CD4-positive, alpha-beta T cell (primary cell): ENCODE data around the gene H1-8. TPM values are rescaled to one million over a fixed set of nuclear protein-coding genes. Genes with fewer than 3 reads are reported as not detected.
A peak's percentile ranks its signal among the peaks of the same experiment; 100 is the strongest.

ENCODE experiments used
- ATAC-seq: fragments of 200-7000 bp; cut with Tn5 transposase; one replicate; pipeline ENCODE4 v1.10.0; 2022; ENCODE audit warnings: mild to moderate bottlenecking; ENCODE audit not compliant: poor library complexity
- CTCF ChIA-PET: fragments of 350-600 bp; sonication (Branson Sonifier 250); formaldehyde crosslinking; loops from one replicate; lab custom pipeline; 2021; ENCODE audit warnings: antibody characterized with exemption, inconsistent platforms; lab: Charles Lee
- POLR2A ChIA-PET: fragments of 350-600 bp; sonication (Branson Sonifier 250); formaldehyde crosslinking; loops from one replicate; lab custom pipeline; 2021; ENCODE audit warnings: antibody characterized with exemption, inconsistent platforms; lab: Charles Lee
- DNase-seq, 14 experiments: peaks; one replicate each; pipeline ENCODE4 v3.0.0-alpha.2; 2013 to 2020; ENCODE audit warnings: mixed read lengths in 2 of 14
- H3K27ac ChIP-seq, 2 donors: one replicate each; pipeline versions ENCODE4 v1.5.1 to v1.7.0; 2013; ENCODE audit warnings: low read length in 2 of 2, low read depth in 1 of 2, mild to moderate bottlenecking in 1 of 2
- H3K27me3 ChIP-seq, 2 experiments: 1 replicate in 1 of 2; 2 replicates in 1 of 2; pipeline versions ENCODE4 v1.6.1 to v1.7.0; 2013; ENCODE audit warnings: low read length in 2 of 2, control low read depth in 1 of 2, mild to moderate bottlenecking in 1 of 2, moderate library complexity in 1 of 2; ENCODE audit not compliant: insufficient read depth in 2 of 2, control insufficient read depth in 1 of 2
- H3K36me3 ChIP-seq: one replicate; pipeline ENCODE4 v1.6.1; 2013; ENCODE audit warnings: low read length, control low read depth; ENCODE audit not compliant: insufficient read depth
- H3K4me1 ChIP-seq: one replicate; pipeline ENCODE4 v1.6.1; 2013; ENCODE audit warnings: low read length, control low read depth; ENCODE audit not compliant: insufficient read depth
- H3K4me3 ChIP-seq: one replicate; pipeline ENCODE4 v1.5.1; 2013; ENCODE audit warnings: mild to moderate bottlenecking, low read length, moderate library complexity
- H3K9me3 ChIP-seq, 2 experiments: 1 replicate in 1 of 2; 2 replicates in 1 of 2; pipeline versions ENCODE4 v1.6.1 to v1.7.0; 2013; ENCODE audit warnings: low read length in 2 of 2, mild to moderate bottlenecking in 2 of 2, control low read depth in 1 of 2, moderate library complexity in 1 of 2; ENCODE audit not compliant: control insufficient read depth in 1 of 2, insufficient read depth in 1 of 2
- H3K27ac Mint-ChIP-seq: one replicate; pipeline ENCODE4 v1.8.0; 2020; ENCODE audit warnings: mixed read lengths
- H3K27me3 Mint-ChIP-seq: one replicate; pipeline ENCODE4 v1.8.0; 2021; ENCODE audit warnings: mixed read lengths
- H3K36me3 Mint-ChIP-seq: one replicate; pipeline ENCODE4 v1.8.0; 2021; ENCODE audit warnings: low read depth, mixed read lengths
- H3K4me1 Mint-ChIP-seq: one replicate; pipeline ENCODE4 v1.8.0; 2021; ENCODE audit warnings: low read depth, mixed read lengths
- H3K4me3 Mint-ChIP-seq: one replicate; pipeline ENCODE4 v1.8.0; 2020; ENCODE audit warnings: mild to moderate bottlenecking, mixed read lengths
- H3K9me3 Mint-ChIP-seq: one replicate; pipeline ENCODE4 v1.8.0; 2020; ENCODE audit warnings: mixed read lengths
- CTCF ChIP-seq: fragments of 200-600 bp; IDR thresholded peaks from one replicate; pipeline ENCODE4 v1.8.0; 2022; ENCODE audit warnings: antibody characterized with exemption, mild to moderate bottlenecking
- intact Hi-C, 2 experiments: fragments of 100-400 bp; cut with DNase I in 1 of 2; cut with micrococcal nuclease in 1 of 2; formaldehyde crosslinking; loops; one replicate each; pipeline versions ENCODE4 v1.15.1 to v1.9.0; 2023 to 2025; cut with DNase I, micrococcal nuclease
- total RNA-seq, 174 experiments: library from RNA in 2 of 174; stranded (reverse) in 2 of 174; gene quantifications; one replicate each; pipeline ENCODE4 v1.2.3 and lab custom pipeline; 2021 to 2026

The H1-8 gene
- total RNA-seq, 2 experiments from 2014 or later = not detected

- no peak for TF ChIP-seq CTCF
- ATAC-seq (no peak), DNase-seq (no peak)
- Histone ChIP-seq H3K36me3 (no peaks in the 10 kb centered on the region), H3K9me3 (no peaks in the 10 kb centered on the region), H3K4me1 (peaks cover 38% of the 10 kb centered on the region), H3K4me3 (no peak overlapping the region), H3K27ac (no peak overlapping the region), H3K27me3 (no peaks in the 10 kb centered on the region)
- Mint-ChIP-seq H3K9me3 (no peaks in the 10 kb centered on the region), H3K4me3 (no peak overlapping the region), H3K27me3 (no peaks in the 10 kb centered on the region), H3K27ac (no peak overlapping the region), H3K4me1 (peaks cover 39% of the 10 kb centered on the region), H3K36me3 (no peaks in the 10 kb centered on the region)
- intact Hi-C loops = no loop called here
- ChIA-PET POLR2A (interaction anchor here (1.1 kb wide), 1 partner anchor 15 kb away, joined by 4 read pairs; no protein-coding TSS in a partner anchor), CTCF (no interaction called here)
Measured at GRCh38 chr3:129591932-129592331, 49.0 kb downstream of the H1-8 start.

- no peaks in the 10 kb centered on the region for H3K27me3 Mint-ChIP-seq
Measured at GRCh38 chr3:129592381-129593131, 49.6 kb downstream of the H1-8 start.

GRCh38 chr3:129593230-129593594, 50.2 kb downstream of the H1-8 start:
- Histone ChIP-seq H3K27me3 (no peaks in the 10 kb centered on the region), H3K9me3 (no peaks in the 10 kb centered on the region), H3K4me1 (peaks cover 40% of the 10 kb centered on the region), H3K36me3 (no peaks in the 10 kb centered on the region), H3K4me3 (no peak overlapping the region), H3K27ac (no peak overlapping the region)
- Mint-ChIP-seq H3K27me3 (no peaks in the 10 kb centered on the region), H3K4me1 (peaks cover 40% of the 10 kb centered on the region), H3K36me3 (no peaks in the 10 kb centered on the region), H3K4me3 (peak overlapping the region; percentile 46), H3K27ac (peak overlapping the region; percentile 53), H3K9me3 (no peaks in the 10 kb centered on the region)
- intact Hi-C loops = no loop called here
- DNase-seq (peak in 1 of 14 experiments; percentile 20), ATAC-seq (no peak)
- ChIA-PET POLR2A (interaction anchor here (0.8 to 3.2 kb wide), 7 partner anchors 13 to 152 kb away, joined by 3 to 34 read pairs (median 3); partner anchors contain the start of gene PLXND1), CTCF (no interaction called here)
- no peak for TF ChIP-seq CTCF

More at GRCh38 chr3:129592381-129593131, 49.6 kb downstream of the H1-8 start:
- no peaks in the 10 kb centered on the region for H3K9me3 ChIP-seq
- no peak for TF ChIP-seq CTCF
- ChIA-PET POLR2A (interaction anchor here (1.1 to 3.2 kb wide), 3 partner anchors 13 to 16 kb away, joined by 4 to 34 read pairs (median 31); partner anchors contain the start of gene PLXND1), CTCF (no interaction called here)
- no peaks in the 10 kb centered on the region for H3K36me3 Mint-ChIP-seq
- ATAC-seq (no peak), DNase-seq (peak in 1 of 14 experiments; percentile 38)
- no peak overlapping the region for H3K4me3 Mint-ChIP-seq
- H3K9me3 Mint-ChIP-seq = no peaks in the 10 kb centered on the region
- intact Hi-C loops = no loop called here
- no peaks in the 10 kb centered on the region for H3K36me3 ChIP-seq
- no peaks in the 10 kb centered on the region for H3K27me3 ChIP-seq
- H3K27ac Mint-ChIP-seq = peak overlapping the region; percentile 53
- H3K4me3 ChIP-seq = no peak overlapping the region
- H3K4me1 Mint-ChIP-seq = peaks cover 40% of the 10 kb centered on the region
- H3K27ac ChIP-seq = no peak overlapping the region
- peaks cover 40% of the 10 kb centered on the region for H3K4me1 ChIP-seq
